Uterus (tissue), 4 donors: ENCODE data around the gene DPP9. TPM values are rescaled to one million over a fixed set of nuclear protein-coding genes. Genes with fewer than 3 reads are reported as not detected.

Experiments
- DNase-seq, 2 donors: peaks; one replicate each; pipeline ENCODE4 v3.0.0-alpha.2; 2019 to 2020
- H3K27ac ChIP-seq, 2 donors: fragments of 200-600 bp; sonication (generic); 1 replicate in 1 of 2; 2 replicates in 1 of 2; pipeline ENCODE4 v1.5.1; 2016 to 2018
- H3K27me3 ChIP-seq, 2 donors: fragments of 200-600 bp; sonication (generic); one replicate each; pipeline ENCODE4 v1.5.1; 2018 to 2019; ENCODE audit warnings: control low read depth in 1 of 2
- H3K36me3 ChIP-seq, 2 donors: fragments of 200-600 bp; sonication (generic); one replicate each; pipeline ENCODE4 v1.5.1; 2019; ENCODE audit warnings: control low read depth in 1 of 2
- H3K4me1 ChIP-seq, 2 donors: fragments of 200-600 bp; sonication (generic); one replicate each; pipeline ENCODE4 v1.5.1; 2018 to 2019; ENCODE audit warnings: control low read depth in 1 of 2
- H3K4me3 ChIP-seq, 2 donors: fragments of 200-600 bp; sonication (generic); 1 replicate in 1 of 2; 2 replicates in 1 of 2; pipeline ENCODE4 v1.5.1; 2018 to 2019; ENCODE audit warnings: mild to moderate bottlenecking in 1 of 2
- H3K9me3 ChIP-seq, 2 donors: fragments of 200-600 bp; sonication (generic); one replicate each; pipeline ENCODE4 v1.5.1; 2019; ENCODE audit warnings: control low read depth in 1 of 2
- CTCF ChIP-seq, 4 experiments: fragments of 200-600 bp in 2 of 4; fragments of 450-650 bp in 2 of 4; sonication (generic) in 2 of 4; IDR thresholded peaks; one replicate each; pipeline ENCODE4 v1.5.1; 2016 to 2019; ENCODE audit warnings: antibody characterized with exemption in 4 of 4, mild to moderate bottlenecking in 2 of 4, moderate library complexity in 1 of 4
- POLR2A ChIP-seq, 2 donors: fragments of 450-650 bp; IDR thresholded peaks; one replicate each; pipeline ENCODE4 v1.6.1; 2016; ENCODE audit warnings: antibody characterized with exemption in 2 of 2, mild to moderate bottlenecking in 1 of 2, moderate library complexity in 1 of 2
- intact Hi-C: fragments of 100-400 bp; cut with DNase I; formaldehyde crosslinking; loops from one replicate; pipeline ENCODE4 v1.15.1; 2023; ENCODE audit warnings: low total_unique reads
- total RNA-seq, 4 donors: library from RNA; depleted of rRNA in 3 of 4; stranded (reverse); fragments of >200 nt in 3 of 4; gene quantifications; one replicate each; pipeline versions ENCODE4 v1.1.0 to v1.2.4, GENCODE V29; 2014 to 2023
- donor health status: DM: yes; HTN: yes; CAD: no.

Gene DPP9
- total RNA-seq, 4 donors from 2014 or later = 17.8 to 194 (median 48.5) TPM

DNA sequence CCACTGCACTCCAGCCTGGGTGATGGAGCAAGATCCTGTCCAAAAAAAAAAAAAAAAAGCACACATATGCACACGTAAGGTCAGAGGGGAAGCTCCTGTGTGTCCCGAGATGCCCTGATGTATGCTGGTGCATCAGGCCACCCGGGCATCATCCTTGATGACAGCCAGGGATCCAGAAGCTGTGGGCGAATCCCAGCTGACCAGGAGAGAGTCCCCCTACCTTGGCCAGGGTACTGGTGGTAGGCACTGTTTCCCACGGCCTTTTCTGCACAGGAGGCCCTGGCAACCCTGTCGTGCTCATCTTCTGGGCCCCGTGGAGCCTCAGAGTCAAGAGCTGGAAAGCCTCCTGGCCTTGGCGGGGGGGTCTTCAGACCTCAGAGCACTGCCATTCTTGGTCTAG is 67.5 kb downstream of the DPP9 start:
- H3K27ac ChIP-seq = no peak overlapping the region
- H3K4me3 ChIP-seq = no peak overlapping the region
- no peaks in the 10 kb centered on the region for H3K27me3 ChIP-seq
- intact Hi-C loops = no loop called here
- peaks cover 0 to 8% of the 10 kb centered on the region in 2 donors for H3K9me3 ChIP-seq
- H3K36me3 ChIP-seq = no peaks in the 10 kb centered on the region
- DNase-seq = no peak
- no peak for TF ChIP-seq CTCF (IDR thresholded peaks at IDR 0.05)
- TF ChIP-seq POLR2A (IDR thresholded peaks at IDR 0.05) = no peak
- no peaks in the 10 kb centered on the region for H3K4me1 ChIP-seq

DNA sequence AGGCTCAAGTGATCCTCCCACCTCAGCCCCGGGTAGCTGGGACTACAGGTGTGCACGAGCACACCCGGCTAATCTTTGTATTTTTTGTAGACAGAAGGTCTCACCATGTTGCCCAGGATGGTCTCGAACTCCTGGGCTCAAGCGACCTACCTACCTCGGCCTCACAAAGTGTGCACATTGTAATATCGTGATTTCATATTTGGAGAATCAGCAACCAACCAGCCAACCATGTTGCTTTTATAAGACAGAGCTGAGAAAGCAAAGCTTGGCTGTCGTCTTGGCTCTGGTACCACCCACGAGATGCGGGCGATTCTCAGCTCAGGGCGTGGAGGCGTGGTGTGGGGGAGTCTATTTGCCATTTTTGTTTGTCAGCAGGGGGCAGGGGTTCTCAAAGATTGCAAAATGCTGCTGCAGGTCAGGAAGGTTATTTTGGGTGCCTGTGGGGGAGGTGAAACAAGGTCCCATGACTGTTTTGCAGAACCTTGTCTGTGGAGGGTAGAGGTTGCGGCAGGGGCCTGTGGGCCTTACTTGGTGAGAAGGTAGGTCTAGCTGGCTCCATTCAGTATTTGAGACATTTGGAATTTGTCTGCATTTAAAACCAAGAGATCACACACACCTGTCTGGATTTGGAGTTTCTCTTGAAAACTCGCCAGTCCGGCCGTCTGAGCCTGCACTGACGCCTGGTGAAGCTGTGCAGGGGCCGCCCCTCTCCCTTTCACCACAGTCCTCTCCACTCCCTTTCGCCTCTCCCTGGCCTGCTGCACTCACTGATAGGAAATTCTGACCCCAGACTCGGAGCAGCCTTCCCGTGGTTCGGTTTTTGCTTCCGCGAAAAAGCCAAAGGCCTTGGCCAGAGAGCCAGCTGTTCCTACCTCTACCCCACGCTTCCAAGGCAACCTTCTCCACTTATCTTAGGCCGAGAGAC is 68.9 kb downstream of the DPP9 start:
- no peaks in the 10 kb centered on the region for H3K4me1 ChIP-seq
- TF ChIP-seq POLR2A (IDR thresholded peaks at IDR 0.05) (no peak), CTCF (IDR thresholded peaks at IDR 0.05) (no peak)
- intact Hi-C loops = no loop called here
- no peak overlapping the region for H3K4me3 ChIP-seq
- H3K27ac ChIP-seq = no peak overlapping the region
- no peak for DNase-seq
- no peaks in the 10 kb centered on the region for H3K36me3 ChIP-seq
- H3K27me3 ChIP-seq = no peaks in the 10 kb centered on the region
- peaks cover 0 to 8% of the 10 kb centered on the region in 2 donors for H3K9me3 ChIP-seq

- H3K27ac ChIP-seq = no peak overlapping the region
- no peaks in the 10 kb centered on the region for H3K27me3 ChIP-seq
- no peak overlapping the region for H3K4me3 ChIP-seq
- no peak for TF ChIP-seq CTCF (IDR thresholded peaks at IDR 0.05)
- TF ChIP-seq POLR2A (IDR thresholded peaks at IDR 0.05) = no peak
- H3K4me1 ChIP-seq = no peaks in the 10 kb centered on the region
- DNase-seq = no peak
- no peaks in the 10 kb centered on the region for H3K36me3 ChIP-seq
- intact Hi-C loops = no loop called here
- H3K9me3 ChIP-seq = peaks cover 0 to 8% of the 10 kb centered on the region in 2 donors
These were observed 69.7 kb downstream of the DPP9 start for GRCh38 chr19:4653793-4654436.

GRCh38 chr19:4652075-4652474 is 71.6 kb downstream of the DPP9 start:
- intact Hi-C loops = no loop called here
- no peaks in the 10 kb centered on the region for H3K4me1 ChIP-seq
- H3K36me3 ChIP-seq = no peaks in the 10 kb centered on the region
- no peak overlapping the region for H3K4me3 ChIP-seq
- no peak overlapping the region for H3K27ac ChIP-seq
- DNase-seq = no peak
- no peak for TF ChIP-seq POLR2A (IDR thresholded peaks at IDR 0.05)
- H3K9me3 ChIP-seq = no peaks in the 10 kb centered on the region
- H3K27me3 ChIP-seq = no peaks in the 10 kb centered on the region

- no peaks in the 10 kb centered on the region for H3K36me3 ChIP-seq
- DNase-seq = no peak
- no peak overlapping the region for H3K4me3 ChIP-seq
- no peak overlapping the region for H3K27ac ChIP-seq
- intact Hi-C loops = no loop called here
- no peaks in the 10 kb centered on the region for H3K9me3 ChIP-seq
- no peaks in the 10 kb centered on the region for H3K27me3 ChIP-seq
- TF ChIP-seq CTCF (IDR thresholded peaks at IDR 0.05) = no peak
- no peak for TF ChIP-seq POLR2A (IDR thresholded peaks at IDR 0.05)
- H3K4me1 ChIP-seq = no peaks in the 10 kb centered on the region
These were observed 73.5 kb downstream of the DPP9 start for GRCh38 chr19:4650159-4650558.
